RWPE1 (cell line): ENCODE measurements around the gene JMJD4.
"Not testable (repeated sequence)": the region's sequence is repeated elsewhere in the genome, so short reads cannot be mapped to it uniquely, and the experiment has no call there.

ENCODE experiments used
- CTCF ChIA-PET: fragments of 350-600 bp; sonication (Branson Sonifier 250); formaldehyde crosslinking; extraction: SDS; loops from one replicate; lab custom pipeline; 2021; lab: Yijun Ruan, JAX
- POLR2A ChIA-PET: fragments of 400-600 bp; formaldehyde crosslinking; extraction: SDS; loops from one replicate; lab custom pipeline; 2020; ENCODE audit warnings: antibody characterized with exemption; ENCODE audit not compliant: low non-redundant PET; lab: Yijun Ruan, JAX
- DNase-seq: peaks from one replicate; pipeline ENCODE4 v3.0.0; 2012; ENCODE audit warnings: low spot score
- H3K27ac ChIP-seq: fragments of 450-650 bp; 2 replicates; pipeline ENCODE4 v1.5.1; 2017
- CTCF ChIP-seq: fragments of 450-650 bp; conservative IDR thresholded peaks from 2 replicates; pipeline ENCODE4 v1.5.1; 2017; ENCODE audit warnings: low read depth, mild to moderate bottlenecking

The JMJD4 gene

GRCh38 chr1:227726924-227727599, 8.0 kb downstream of the JMJD4 start:
- POLR2A ChIA-PET: no interaction called here
- peak overlapping the region; percentile 82 for H3K27ac ChIP-seq
- no peak for DNase-seq
- TF ChIP-seq CTCF: no peak
- CTCF ChIA-PET: no interaction called here

- TF ChIP-seq CTCF: no peak
- H3K27ac ChIP-seq: no peak overlapping the region
- no peak for DNase-seq
- POLR2A ChIA-PET: no interaction called here
- CTCF ChIA-PET: no interaction called here
These were observed 8.8 kb downstream of the JMJD4 start for GRCh38 chr1:227726318-227726717.

GRCh38 chr1:227725046-227725445, 10.1 kb downstream of the JMJD4 start:
- no peak for TF ChIP-seq CTCF
- POLR2A ChIA-PET: interaction anchor here (0.7 kb wide), 1 partner anchor 10 kb away, joined by 3 read pairs; no protein-coding TSS in a partner anchor
- CTCF ChIA-PET: no interaction called here
- no peak for DNase-seq
- H3K27ac ChIP-seq: no peak overlapping the region

GRCh38 chr1:227723474-227723873, 11.6 kb downstream of the JMJD4 start:
- POLR2A ChIA-PET: no interaction called here

GRCh38 chr1:227718932-227719331, 16.2 kb downstream of the JMJD4 start:
- no peak for TF ChIP-seq CTCF
- CTCF ChIA-PET: no interaction called here
- no peak for DNase-seq
- POLR2A ChIA-PET: no interaction called here
- no peak overlapping the region for H3K27ac ChIP-seq

More at GRCh38 chr1:227723474-227723873, 11.6 kb downstream of the JMJD4 start:
- no peak for TF ChIP-seq CTCF
- no peak for DNase-seq
- H3K27ac ChIP-seq: no peak overlapping the region
- CTCF ChIA-PET: no interaction called here

- ChIA-PET CTCF (no interaction called here), POLR2A (no interaction called here)
- no peak for TF ChIP-seq CTCF
- H3K27ac ChIP-seq: no peak overlapping the region
- no peak for DNase-seq
These were observed 22.5 kb downstream of the JMJD4 start for GRCh38 chr1:227712648-227713047.

GRCh38 chr1:227710474-227710873, 24.6 kb downstream of the JMJD4 start:
- H3K27ac ChIP-seq, DNase-seq, CTCF ChIA-PET, POLR2A ChIA-PET: not testable (repeated sequence)
